Fibroblast of the aortic adventitia (primary cell): Measurements from ENCODE around the gene AAK1. TPM values are rescaled to one million over a fixed set of nuclear protein-coding genes. Genes with fewer than 3 reads are reported as not detected.
"Not testable (repeated sequence)": the region's sequence is repeated elsewhere in the genome, so short reads cannot be mapped to it uniquely, and the experiment has no call there.

ENCODE experiments used
- DNase-seq: peaks from one replicate; pipeline ENCODE4 v3.0.0-alpha.2; 2010; ENCODE audit warnings: low read depth
- H3K4me3 ChIP-seq: 2 replicates; pipeline ENCODE4 v1.5.1; 2011; ENCODE audit warnings: low read depth, mild to moderate bottlenecking, control low read depth, low read length, moderate library complexity
- total RNA-seq: library from RNA; depleted of rRNA; stranded (reverse); fragments of >200 nt; gene quantifications from 2 replicates; pipeline ENCODE4 v1.2.3, GENCODE V29; 2012; ENCODE audit warnings: low replicate concordance
- TF ChIP-seq, protein P1 (sequence below): IDR thresholded peaks from 2 replicates; pipeline ENCODE4 v1.5.1; 2011; ENCODE audit warnings: mild to moderate bottlenecking, low read length, control low read depth, inconsistent platforms; ENCODE audit not compliant: insufficient read depth

The AAK1 gene
- total RNA-seq, 1 donor: 82.6 TPM

DNA sequence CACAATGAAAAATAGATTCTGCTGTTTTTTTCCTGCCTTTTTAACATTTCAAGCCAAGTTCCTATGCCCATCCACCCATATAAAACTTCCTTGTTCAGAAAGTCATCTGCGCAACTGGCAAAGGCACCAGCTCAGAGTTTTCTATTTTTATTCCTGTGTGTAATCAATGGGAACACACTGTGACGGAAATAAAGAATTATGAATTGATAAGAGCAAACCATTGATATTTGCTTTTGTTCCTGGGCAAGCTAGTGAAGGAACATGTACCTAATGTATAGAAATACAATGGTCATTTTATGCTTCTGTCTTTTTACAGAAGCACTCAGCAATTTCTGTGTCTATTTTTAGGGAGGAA, 30.8 kb upstream of the AAK1 start:
- TF ChIP-seq, protein P1, sequence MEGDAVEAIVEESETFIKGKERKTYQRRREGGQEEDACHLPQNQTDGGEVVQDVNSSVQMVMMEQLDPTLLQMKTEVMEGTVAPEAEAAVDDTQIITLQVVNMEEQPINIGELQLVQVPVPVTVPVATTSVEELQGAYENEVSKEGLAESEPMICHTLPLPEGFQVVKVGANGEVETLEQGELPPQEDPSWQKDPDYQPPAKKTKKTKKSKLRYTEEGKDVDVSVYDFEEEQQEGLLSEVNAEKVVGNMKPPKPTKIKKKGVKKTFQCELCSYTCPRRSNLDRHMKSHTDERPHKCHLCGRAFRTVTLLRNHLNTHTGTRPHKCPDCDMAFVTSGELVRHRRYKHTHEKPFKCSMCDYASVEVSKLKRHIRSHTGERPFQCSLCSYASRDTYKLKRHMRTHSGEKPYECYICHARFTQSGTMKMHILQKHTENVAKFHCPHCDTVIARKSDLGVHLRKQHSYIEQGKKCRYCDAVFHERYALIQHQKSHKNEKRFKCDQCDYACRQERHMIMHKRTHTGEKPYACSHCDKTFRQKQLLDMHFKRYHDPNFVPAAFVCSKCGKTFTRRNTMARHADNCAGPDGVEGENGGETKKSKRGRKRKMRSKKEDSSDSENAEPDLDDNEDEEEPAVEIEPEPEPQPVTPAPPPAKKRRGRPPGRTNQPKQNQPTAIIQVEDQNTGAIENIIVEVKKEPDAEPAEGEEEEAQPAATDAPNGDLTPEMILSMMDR: no peak
- no peak for DNase-seq
- no peak overlapping the region for H3K4me3 ChIP-seq

DNA sequence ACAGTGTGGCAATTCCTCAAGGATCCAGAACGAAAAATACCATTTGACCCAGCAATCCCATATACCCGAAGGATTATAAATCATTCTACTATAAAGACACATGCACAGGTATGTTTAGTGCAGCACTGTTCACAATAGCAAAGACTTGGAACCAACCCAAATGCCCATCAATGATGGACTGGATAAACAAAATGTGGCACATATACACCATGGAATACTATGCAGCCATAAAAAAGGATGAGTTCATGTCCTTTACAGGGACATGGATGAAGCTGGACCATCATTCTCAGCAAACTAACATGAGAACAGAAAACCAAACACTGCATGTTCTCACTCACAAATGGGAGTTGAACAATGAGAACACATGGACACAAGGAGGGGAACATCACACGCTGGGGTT, 29.6 kb upstream of the AAK1 start:
- not testable (repeated sequence) for H3K4me3 ChIP-seq, DNase-seq

DNA sequence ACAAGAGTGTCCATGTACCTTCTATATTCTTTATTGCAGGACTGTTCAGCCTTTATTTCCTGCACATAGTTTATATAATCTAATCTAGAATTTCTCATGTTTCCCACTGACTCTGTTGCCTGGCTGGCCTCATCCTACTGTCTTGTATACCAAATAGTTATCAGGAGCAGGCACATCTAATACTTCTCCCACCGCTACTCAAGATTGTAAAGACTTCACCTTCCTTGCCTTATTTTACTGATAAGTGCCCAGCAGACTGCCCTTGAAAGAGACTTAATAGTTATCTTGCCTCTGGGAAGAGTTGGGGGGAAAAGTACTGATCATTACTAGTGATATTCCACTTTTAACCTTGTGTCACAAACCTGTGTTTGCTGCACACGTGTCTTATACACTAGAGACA, 26.1 kb upstream of the AAK1 start:
- no peak for DNase-seq
- TF ChIP-seq, protein P1: no peak

GRCh38 chr2:69668598-69668997, 25.1 kb upstream of the AAK1 start:
- no peak overlapping the region for H3K4me3 ChIP-seq
- no peak for DNase-seq

More for the DNA sequence above, 26.1 kb upstream of the AAK1 start:
- H3K4me3 ChIP-seq: no peak overlapping the region

GRCh38 chr2:69667805-69668382, 24.4 kb upstream of the AAK1 start:
- DNase-seq: peak; percentile 36
- TF ChIP-seq, protein P1: no peak
- H3K4me3 ChIP-seq: no peak overlapping the region

More at GRCh38 chr2:69668598-69668997, 25.1 kb upstream of the AAK1 start:
- TF ChIP-seq, protein P1: no peak

DNA sequence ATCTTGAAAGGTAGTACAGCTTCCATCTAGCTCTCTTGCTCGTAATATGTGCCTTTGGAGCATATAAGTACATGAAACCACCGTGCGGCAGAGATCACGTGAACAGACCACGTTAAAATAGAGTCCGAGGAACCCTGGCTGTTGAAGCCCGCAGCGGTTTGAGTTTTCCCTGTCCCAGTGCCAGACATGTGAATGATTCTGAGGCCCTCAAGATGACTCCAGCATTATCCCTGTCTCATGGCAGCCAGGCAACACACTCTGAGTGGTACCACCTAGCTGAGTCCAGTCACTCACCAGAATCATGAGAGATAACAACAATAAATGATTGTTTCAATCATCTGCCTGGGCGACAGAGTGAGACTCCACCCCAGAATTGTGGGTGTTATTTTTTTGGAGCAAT, 21.6 kb upstream of the AAK1 start:
- H3K4me3 ChIP-seq: no peak overlapping the region
- DNase-seq: no peak
- TF ChIP-seq, protein P1: no peak

- no peak for DNase-seq
- TF ChIP-seq, protein P1: no peak
- no peak overlapping the region for H3K4me3 ChIP-seq
These were observed 20.3 kb upstream of the AAK1 start for GRCh38 chr2:69663860-69664259.

GRCh38 chr2:69662547-69662946, 19.0 kb upstream of the AAK1 start:
- DNase-seq, H3K4me3 ChIP-seq: not testable (repeated sequence)
